ENCODE data around the gene OSBPL10.

GRCh38 chr3:31868236-31868635 is 112.8 kb downstream of the OSBPL10 start:
- TF ChIP-seq CTCF (IDR thresholded peaks at IDR 0.05) (no peak), EP300 (IDR thresholded peaks at IDR 0.05) (no peak), POLR2A (IDR thresholded peaks at IDR 0.05) (no peak)
